AG08396 (cell line): ENCODE data around the gene ZNF366.
A peak's percentile ranks its signal among the peaks of the same experiment; 100 is the strongest.

ENCODE experiments used
- DNase-seq: peaks from one replicate; pipeline ENCODE4 v3.0.0; 2012; ENCODE audit warnings: low spot score, mixed read lengths

The ZNF366 gene

DNA sequence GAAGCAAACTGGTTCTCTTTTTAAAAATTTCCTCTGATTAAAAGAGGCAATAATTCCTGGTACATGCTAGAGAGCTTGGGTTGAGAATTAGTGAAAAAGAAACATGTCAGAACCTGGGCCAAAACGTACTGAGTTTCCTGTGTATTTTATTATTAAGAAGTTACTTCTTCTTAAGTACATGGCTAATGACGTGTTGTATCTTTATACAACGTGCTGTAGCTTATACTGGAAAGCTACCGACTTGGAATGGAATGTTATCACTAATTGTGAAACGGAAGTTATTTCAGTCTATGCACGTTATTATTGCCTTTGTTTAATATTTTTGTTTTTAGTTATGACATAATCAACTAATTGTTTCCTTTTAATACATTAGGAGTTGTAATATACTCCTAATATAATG lies 43.1 kb downstream of the ZNF366 start:
- no peak for DNase-seq

GRCh38 chr5:72463449-72464052 lies 43.7 kb downstream of the ZNF366 start:
- DNase-seq = no peak

- DNase-seq = no peak
Observed at GRCh38 chr5:72460413-72460812, 46.8 kb downstream of the ZNF366 start.

GRCh38 chr5:72459913-72460312 lies 47.3 kb downstream of the ZNF366 start:
- DNase-seq = no peak

DNA sequence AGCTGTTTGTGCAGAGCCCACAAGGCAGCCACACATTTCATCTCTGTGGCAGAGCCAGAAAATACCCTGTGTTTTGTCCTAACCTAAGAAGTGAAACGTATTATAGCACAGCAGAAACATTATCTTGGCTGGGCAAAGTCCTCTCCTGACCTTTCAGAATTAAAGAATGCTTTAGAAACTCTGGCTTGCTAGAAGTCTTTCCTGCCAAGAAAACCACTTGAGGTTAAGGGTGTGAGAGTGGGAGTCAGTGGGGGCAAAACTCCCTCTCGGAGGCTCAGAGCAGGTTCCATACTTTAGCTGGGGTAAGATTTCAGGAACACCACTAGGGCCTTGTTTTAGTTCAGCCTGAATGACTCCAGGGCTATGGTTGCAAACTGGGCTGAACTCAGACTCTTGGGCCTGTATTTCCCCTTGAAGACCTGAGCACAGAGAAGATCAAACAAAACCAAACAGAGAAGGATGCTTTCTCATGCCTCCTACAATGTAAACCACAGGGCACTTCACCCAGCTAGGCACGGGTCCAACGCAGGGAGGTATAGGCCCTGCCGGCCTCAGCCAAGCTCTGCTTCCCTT lies 48.0 kb downstream of the ZNF366 start:
- DNase-seq = no peak

- DNase-seq = no peak
Observed at GRCh38 chr5:72458407-72458806, 48.8 kb downstream of the ZNF366 start.

- no peak for DNase-seq
Observed at GRCh38 chr5:72457491-72457890, 49.7 kb downstream of the ZNF366 start.

- no peak for DNase-seq
Observed at GRCh38 chr5:72456391-72457074, 50.7 kb downstream of the ZNF366 start.

- no peak for DNase-seq
Observed at GRCh38 chr5:72455476-72455875, 51.7 kb downstream of the ZNF366 start.

DNA sequence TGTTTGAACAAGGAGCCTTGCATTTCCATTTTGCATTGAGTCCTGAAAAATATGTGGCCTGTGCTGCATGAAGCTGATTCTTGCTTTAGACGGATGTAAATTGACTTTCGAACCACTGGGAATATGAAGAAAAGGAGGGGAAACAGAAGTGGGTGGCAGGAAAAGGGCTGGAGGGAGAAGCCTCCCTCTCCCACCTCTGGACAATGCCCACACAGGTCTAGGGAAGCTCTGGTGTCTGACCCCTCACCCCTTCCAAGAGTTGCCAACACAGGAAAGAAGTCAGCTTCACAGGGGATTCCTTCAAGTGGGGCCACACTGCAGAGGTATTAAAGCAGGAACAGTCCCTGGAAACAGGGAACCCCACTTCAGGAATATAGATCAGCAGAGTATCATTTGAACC lies 52.2 kb downstream of the ZNF366 start:
- DNase-seq = no peak

DNA sequence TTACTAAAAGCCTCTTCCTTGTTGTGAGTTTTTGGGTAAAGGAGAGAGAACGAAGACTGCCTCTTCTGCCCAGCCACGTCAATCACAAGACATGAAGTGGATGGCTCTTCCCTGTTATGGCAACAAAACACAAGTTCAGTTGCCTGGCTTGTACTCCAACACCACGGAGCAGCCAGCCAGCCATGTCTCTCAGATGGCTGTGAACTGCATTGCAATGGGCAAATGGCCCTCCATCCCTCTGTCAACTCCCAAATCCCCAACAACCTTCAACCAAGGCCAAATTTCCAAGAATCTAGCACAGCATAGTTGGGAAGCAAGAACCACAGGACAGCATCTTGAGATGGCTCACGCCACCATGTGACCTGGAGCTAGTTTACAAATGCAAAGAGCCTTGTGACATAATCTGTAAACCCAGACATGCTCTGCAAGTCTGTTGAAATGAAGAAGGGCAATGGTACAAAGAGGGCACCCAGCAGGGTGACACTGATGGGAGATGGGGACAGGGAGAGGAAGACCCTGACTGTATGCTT lies 53.9 kb downstream of the ZNF366 start:
- no peak for DNase-seq

- DNase-seq = peak; percentile 82
Observed at GRCh38 chr5:72452515-72453245, 54.5 kb downstream of the ZNF366 start.

GRCh38 chr5:72451741-72452505 lies 55.3 kb downstream of the ZNF366 start:
- DNase-seq = no peak

DNA sequence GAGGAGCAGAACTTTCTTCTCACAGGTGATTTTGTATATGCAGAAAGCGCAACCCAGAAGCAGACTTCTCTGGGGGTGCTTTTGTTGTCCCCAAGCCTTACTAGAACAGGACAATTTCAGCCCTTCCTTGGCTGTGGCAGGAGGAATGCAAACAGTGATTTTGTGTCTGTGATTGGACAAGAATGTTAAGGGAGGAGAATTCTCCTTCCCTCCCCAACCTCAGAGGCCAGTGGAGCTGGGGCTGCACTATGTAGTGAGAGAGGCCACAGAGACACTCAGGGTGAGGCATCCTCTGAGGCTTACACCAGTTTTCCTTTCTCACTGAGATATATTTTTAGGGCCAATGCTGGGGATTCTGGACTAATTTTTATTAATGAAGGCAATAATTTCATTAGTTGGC lies 58.8 kb downstream of the ZNF366 start:
- no peak for DNase-seq

DNA sequence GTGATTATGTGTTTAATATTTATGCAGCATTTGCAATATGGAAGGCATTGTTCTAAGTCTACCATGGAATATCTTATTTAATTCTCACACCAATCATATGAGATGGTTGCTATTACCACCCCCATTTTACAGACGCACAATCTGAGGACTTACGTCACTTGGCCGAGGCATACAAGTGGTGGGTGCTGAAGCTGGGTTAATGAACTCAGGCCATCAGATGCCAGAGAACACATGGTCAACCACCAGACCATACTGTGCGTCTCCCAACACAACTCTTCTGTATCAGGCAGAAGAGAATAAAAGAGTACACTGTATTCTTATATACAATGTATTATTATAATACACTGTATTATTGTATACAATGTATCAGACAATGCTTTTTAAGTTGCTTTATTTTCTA lies 59.5 kb downstream of the ZNF366 start:
- DNase-seq = no peak

- DNase-seq = no peak
Observed at GRCh38 chr5:72445969-72446368, 61.2 kb downstream of the ZNF366 start.

GRCh38 chr5:72443883-72444282 lies 63.3 kb downstream of the ZNF366 start:
- DNase-seq = no peak

DNA sequence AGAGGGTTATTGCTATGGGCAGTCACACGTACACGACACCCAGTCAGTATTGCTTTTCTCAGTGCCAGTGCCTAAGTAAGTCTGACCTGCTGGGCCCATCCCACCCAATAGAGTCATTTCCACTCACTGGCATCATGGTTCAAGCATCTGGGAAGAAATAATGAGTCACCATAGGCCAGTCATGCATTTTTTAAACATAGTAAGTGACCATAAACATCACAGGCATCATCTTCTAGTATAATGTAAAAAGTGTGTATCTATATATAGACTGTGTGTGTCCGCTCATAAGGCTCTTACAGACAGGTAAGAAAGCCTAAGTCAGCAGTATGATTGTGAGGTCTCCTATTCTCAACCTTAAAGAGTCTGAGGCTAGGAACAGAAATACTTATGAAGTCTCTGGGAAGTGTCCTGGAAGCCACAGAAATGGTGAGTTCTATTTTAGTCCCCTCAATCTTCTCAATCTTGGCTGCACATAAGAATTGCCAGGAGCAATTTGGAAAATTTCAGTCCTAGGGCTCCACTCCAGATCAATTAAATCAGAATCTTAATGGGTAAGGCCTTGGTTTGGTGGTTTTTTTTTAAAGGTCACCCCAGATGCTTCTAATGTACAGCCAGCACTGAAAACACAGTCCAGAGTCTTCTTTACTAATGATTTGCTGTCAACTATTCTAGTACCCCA lies 65.2 kb downstream of the ZNF366 start:
- peak; percentile 82 for DNase-seq

DNA sequence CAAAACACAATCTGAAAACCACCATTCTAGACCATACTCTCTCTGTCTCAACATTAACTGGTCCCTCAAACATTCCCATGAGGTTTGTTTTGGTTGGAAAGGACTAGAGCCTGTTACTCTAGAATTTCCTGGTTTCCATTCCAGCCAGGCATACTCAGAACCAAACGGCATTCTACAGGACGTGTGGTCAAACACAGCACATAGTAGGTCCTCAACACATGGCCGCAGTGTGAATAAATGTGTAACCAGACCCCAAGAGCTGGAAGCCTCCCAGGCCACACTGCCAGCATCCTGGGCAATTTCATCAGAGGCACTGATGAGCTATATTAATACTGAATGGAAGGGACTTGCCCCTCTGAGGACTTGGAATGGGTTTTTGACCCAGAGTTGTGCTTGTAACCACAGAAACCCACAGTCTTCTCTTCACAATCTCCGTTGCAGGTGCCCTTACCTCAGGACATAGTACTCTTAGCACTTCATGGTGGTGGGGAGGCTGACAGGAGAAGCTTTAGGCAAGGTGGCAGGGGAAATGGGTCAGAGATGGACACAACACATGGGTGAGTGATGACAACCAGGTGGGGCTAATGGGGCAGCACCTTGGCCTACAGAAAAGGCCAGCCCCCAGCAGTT lies 66.0 kb downstream of the ZNF366 start:
- DNase-seq = no peak

- no peak for DNase-seq
Observed at GRCh38 chr5:72440207-72440638, 67.0 kb downstream of the ZNF366 start.

GRCh38 chr5:72439192-72439591 lies 68.0 kb downstream of the ZNF366 start:
- DNase-seq = no peak
